GM21423 (cell line): ENCODE data around the gene NUFIP1.
"Not testable (repeated sequence)": the region's sequence is repeated elsewhere in the genome, so short reads cannot be mapped to it uniquely, and the experiment has no call there.

Experiments
- ATAC-seq: cut with Tn5 transposase; IDR thresholded peaks from one replicate; pipeline ENCODE4 v1.9.1; 2021; ENCODE audit warnings: mild to moderate bottlenecking, moderate library complexity; ENCODE audit not compliant: unreplicated experiment

Gene NUFIP1

GRCh38 chr13:44971656-44972595 lies 17.3 kb downstream of the NUFIP1 start:
- no peak for ATAC-seq

DNA sequence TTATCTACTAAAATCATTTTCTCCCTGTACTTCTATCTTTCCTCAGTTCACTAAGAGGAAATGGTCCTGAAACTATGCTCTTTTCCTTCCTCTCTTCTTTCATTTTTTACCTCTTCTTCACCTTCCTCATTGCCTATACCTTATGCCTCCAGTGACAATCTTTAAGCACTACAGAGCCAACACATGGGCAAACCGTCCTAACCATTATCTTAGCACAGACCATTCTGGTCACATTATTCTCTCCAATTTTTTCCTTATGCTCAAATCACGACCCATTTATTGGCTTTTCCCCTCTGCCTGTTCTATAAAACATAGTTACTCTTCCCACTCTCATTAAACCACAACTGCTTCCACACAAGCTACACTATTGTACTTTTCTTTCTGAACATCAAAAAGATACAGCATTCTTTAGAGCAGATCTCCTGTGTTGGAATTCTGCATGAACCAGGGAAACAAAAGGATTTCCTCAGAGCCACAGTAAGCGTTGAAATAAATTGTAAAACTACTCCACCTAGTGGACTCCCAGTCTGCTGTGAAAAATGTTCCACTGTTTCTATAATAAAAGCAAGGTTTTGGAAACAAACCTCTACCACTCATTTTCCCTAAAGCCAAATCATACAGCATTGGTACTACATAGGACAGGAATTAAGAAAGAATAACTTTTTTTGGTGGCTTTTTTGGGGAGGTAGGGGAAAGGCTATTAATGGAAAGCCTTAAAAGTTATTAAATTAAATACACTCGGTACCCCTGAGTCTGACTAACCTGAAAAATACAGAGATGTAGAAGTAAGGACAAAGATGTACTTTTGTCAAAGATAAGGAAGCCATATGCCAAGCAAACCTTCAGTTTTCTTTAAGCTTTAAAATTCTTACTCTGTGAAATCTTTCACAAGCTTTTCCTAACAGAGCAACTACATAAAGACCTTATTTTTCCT lies 19.5 kb downstream of the NUFIP1 start:
- ATAC-seq, result no peak

DNA sequence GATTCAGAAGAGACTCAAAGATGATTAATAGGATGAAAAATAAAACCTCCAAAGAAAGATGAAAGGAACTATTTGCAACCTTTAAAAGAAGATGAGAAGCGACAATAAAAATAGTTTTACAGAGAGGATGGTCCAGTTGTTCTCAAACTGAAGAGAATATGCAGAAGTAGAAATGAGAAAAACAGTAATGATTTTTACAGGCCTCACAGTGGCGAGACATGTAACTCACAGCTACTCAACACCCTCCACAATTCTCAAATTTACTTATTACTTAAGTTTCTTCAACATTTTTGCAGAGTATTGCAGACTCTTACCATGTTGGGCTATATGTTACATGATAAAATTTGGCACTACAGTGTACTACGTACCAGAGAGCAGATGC lies 20.8 kb downstream of the NUFIP1 start:
- ATAC-seq, result no peak

GRCh38 chr13:44967704-44968433 lies 21.4 kb downstream of the NUFIP1 start:
- no peak for ATAC-seq

DNA sequence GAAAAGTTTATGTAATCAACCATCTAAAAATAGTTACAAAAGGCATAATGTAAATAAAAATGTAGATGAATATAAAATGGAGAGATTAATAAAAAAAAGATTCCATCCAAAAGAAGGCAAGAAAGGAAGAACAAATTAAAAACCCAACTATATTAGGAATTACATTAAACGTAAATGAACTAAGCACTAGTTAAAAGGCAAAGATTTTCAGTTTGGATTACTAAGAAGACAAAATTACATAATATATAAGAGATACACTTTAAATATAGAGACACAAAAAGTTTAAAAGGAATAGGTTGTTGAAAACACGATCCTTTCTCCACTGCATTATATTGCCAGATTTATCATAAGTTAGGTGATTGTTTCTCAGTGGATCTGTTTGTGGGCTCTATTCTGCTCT lies 27.3 kb downstream of the NUFIP1 start:
- ATAC-seq, result no peak

- ATAC-seq, result no peak
Measured at GRCh38 chr13:44955406-44955805, 33.9 kb downstream of the NUFIP1 start.

- ATAC-seq, result no peak
Measured at GRCh38 chr13:44954224-44954623, 35.0 kb downstream of the NUFIP1 start.

DNA sequence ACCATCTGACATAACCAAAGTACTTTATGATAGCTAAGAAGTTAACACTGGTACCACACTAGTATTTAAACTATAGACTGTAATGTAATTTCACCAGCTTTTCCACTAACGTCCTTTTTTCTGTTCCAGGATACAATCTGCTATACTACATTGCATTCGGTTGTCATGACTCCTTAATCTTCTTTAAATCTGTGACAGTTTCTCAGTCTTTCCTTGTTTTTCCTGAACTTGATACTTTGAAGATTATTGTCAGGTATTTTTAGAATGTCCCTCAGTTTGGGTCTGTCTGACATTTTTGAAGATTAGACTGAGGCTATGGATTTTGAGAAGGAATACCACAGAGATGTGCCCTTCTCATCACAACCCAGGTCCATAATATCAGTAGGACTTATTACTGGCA lies 36.6 kb downstream of the NUFIP1 start:
- no peak for ATAC-seq

- ATAC-seq, result no peak
Measured at GRCh38 chr13:44951184-44951583, 38.1 kb downstream of the NUFIP1 start.

GRCh38 chr13:44943411-44943810 lies 45.9 kb downstream of the NUFIP1 start:
- ATAC-seq, result not testable (repeated sequence)

GRCh38 chr13:44938854-44939253 lies 50.4 kb downstream of the NUFIP1 start:
- ATAC-seq, result no peak

DNA sequence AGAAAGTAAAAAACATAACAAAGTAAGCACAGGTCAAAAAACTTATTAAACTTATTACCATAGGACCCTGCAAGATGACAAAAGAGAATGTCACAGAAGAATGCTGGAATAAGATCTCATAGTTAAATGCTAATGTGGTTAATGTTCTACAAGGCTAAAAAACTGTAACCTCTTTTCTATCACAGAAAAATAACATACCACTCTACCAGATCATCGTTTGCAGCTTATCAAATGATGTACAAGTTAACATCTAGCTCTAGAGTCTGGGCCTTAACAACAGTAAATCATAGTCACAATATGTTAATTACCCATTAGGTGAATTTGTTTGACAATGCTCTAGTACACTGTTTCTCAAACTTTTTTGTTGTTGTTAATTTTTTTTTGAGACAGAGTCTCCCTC lies 53.0 kb downstream of the NUFIP1 start:
- no peak for ATAC-seq

DNA sequence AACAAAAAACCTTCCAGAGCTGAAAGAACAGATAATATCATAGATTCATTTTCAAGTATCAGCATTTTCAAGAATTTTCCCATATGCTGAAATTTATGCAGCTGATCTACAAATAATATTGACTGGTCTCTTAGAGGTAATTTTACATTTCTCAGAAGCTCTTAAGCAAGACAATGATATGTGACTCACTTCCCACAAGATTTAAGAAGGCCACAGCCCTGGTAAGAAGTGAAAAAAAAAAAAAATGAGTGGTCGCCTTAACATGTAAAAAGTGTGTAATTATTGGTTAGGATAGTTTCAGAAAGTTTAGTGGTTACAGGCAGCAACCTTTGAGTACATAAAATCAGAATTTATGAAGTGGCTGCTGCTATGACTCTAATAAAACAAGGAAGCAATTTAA lies 54.5 kb downstream of the NUFIP1 start:
- no peak for ATAC-seq

GRCh38 chr13:44932850-44933251 lies 56.4 kb downstream of the NUFIP1 start:
- ATAC-seq, result no peak

DNA sequence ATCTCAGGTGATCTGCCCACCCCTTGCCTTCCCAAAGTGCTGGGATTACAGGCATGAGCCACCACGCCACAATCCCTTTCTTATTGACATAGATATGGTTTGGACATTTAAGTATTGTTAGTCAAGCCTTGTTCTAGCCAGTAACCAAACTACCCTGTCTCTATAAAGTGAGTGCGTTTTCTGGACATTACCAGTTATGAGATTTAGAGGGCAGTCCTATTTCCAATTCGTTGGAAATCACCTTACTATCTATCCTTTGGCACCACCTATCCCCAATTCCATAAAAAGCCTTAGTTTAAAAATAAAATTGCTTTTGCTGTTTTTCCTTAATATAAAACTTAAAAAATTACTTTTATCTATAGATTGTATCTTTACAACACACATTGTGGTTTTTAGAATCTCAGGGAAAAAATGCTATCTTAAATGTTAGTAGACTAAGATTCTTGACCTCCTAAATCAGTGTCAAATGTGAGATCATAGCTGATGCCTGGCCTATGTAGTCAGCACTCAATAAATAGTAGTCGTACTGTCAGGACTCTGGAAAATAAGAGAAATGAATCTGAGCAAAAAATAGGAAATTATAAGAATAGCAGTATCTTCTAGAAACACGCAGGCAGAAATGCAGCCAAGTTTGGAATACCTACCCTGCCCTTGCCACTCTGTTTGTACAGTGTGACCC lies 57.0 kb downstream of the NUFIP1 start:
- no peak for ATAC-seq

DNA sequence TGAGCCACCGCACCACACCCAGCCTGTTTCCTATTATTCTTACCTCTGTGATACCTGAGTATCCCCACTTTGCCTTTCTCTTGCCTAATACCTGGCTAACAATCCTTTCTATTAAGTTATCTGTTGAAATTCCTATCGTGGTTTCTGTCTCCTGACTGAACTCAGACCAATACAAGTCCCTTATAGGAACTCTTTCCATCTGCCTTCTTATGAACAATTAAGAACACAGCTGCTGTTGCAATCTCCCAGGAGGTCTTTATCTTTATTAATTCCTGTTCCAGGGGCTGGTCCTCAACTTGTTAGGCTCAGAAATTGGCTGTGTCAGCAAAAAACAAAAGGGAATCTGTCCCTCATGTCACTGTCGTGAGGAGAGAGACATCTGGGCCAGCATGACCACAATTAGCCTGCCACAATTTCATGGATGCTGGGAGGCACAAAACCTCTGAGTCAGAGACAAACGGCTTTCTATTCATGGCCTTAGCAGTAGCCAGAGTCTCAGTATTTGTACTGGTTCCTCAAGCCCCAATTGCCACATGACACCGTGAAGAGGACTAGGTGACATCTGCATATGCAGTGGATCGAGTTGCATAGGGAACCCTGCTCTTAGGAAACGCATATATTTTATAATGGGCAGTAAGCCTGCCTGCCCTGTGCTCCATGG lies 58.2 kb downstream of the NUFIP1 start:
- ATAC-seq, result no peak

DNA sequence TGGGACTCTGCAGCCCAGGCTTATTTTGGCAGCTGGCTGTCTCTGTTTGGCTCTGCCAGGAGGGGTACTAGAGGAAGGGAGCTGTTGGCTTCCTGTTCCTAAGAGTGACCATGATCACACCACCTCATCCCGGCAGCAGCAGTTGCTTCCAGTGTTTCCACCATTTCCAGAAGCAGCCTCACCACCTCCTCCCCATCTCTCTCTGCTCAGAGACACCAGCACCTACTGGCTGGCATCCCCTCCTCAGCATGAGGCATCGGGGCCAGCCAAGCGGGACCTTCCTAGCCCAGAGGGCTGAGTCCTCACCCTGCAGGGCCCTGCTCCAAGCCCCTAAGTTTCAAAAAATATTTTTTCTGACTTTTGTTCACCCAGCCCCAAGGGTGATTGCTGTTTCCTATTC lies 59.0 kb downstream of the NUFIP1 start:
- no peak for ATAC-seq

DNA sequence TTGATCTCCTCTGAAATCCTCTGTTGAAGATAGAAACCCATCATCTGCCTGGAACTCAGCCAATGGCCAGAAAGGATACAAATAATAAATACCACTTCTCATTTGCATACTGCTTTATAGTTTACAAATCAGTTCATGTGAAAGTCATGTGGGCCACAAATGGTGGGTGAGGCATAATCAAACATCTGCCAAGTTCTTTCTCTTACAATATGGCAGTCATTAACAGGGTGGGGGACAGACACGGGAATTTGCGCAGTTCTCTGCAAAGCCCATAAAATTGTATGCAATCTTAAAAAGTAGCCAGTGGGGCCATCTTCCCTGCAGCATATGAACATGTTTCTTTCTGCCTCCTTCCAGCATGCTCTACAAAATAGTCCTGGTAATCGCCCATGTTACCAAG lies 59.6 kb downstream of the NUFIP1 start:
- ATAC-seq, result no peak

DNA sequence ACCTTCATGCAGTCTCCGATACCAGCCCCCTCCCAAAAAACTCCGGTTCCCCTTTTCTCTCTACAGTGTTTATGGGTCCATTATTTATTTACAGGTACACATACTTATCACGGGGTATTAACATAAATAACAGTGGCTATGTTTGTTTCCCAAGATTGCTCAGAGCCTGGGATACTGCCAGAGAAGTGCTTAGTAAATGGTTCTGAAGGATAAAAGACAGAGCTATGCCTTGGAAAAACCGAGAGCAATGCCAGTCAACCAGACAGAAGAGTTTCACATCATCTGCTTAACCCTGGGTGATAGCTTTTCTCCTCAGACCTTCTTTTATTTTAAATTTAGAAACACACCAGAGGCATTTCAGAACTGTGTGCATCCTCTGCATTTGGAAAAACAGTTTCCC lies 61.3 kb downstream of the NUFIP1 start:
- no peak for ATAC-seq
